Trophoblast cell (in vitro differentiated cells and primary cell): ENCODE results near the gene VPS13D.

ENCODE experiments used
- DNase-seq, 2 donors: peaks; one replicate each; pipeline ENCODE4 v3.0.0-alpha.2; 2016
- H2AFZ ChIP-seq: 2 replicates; pipeline ENCODE4 v1.6.1; 2013; ENCODE audit warnings: low read length, moderate library complexity, mild to moderate bottlenecking; ENCODE audit not compliant: insufficient read depth, poor library complexity
- H2AK5ac ChIP-seq: 2 replicates; pipeline ENCODE4 v1.6.1; 2013; ENCODE audit warnings: mild to moderate bottlenecking, low read length
- H2BK120ac ChIP-seq: 2 replicates; pipeline ENCODE4 v1.6.1; 2013; ENCODE audit warnings: low read length, mild to moderate bottlenecking, moderate library complexity; ENCODE audit not compliant: insufficient read depth, poor library complexity
- H2BK12ac ChIP-seq: 2 replicates; pipeline ENCODE4 v1.6.1; 2013; ENCODE audit warnings: mild to moderate bottlenecking, low read length, moderate library complexity
- H2BK5ac ChIP-seq: 2 replicates; pipeline ENCODE4 v1.6.1; 2013; ENCODE audit warnings: low read length, low read depth, moderate library complexity, mild to moderate bottlenecking; ENCODE audit not compliant: poor library complexity
- H3K14ac ChIP-seq: 2 replicates; pipeline ENCODE4 v1.6.1; 2013; ENCODE audit warnings: mild to moderate bottlenecking, low read length
- H3K18ac ChIP-seq: 2 replicates; pipeline ENCODE4 v1.6.1; 2013; ENCODE audit warnings: mild to moderate bottlenecking, low read length
- H3K23ac ChIP-seq: 2 replicates; pipeline ENCODE4 v1.6.1; 2013; ENCODE audit warnings: low read length
- H3K27ac ChIP-seq: 2 replicates; pipeline ENCODE4 v1.5.1; 2013; ENCODE audit warnings: low read depth, mild to moderate bottlenecking, inconsistent platforms, low read length, moderate library complexity
- H3K27me3 ChIP-seq: 2 replicates; pipeline ENCODE4 v1.6.1; 2013; ENCODE audit warnings: inconsistent platforms, mild to moderate bottlenecking, low read length, moderate library complexity; ENCODE audit not compliant: insufficient read depth
- H3K36me3 ChIP-seq, 2 experiments: 1 replicate in 1 of 2; 2 replicates in 1 of 2; pipeline ENCODE4 v1.6.1; 2013; ENCODE audit warnings: low read length in 2 of 2, mild to moderate bottlenecking in 2 of 2, moderate library complexity in 1 of 2; ENCODE audit not compliant: insufficient read depth in 2 of 2, control insufficient read depth in 1 of 2
- H3K4ac ChIP-seq: 2 replicates; pipeline ENCODE4 v1.6.1; 2013; ENCODE audit warnings: low read depth, mild to moderate bottlenecking, low read length, moderate library complexity
- H3K4me1 ChIP-seq, 2 experiments: 1 replicate in 1 of 2; 2 replicates in 1 of 2; pipeline ENCODE4 v1.6.1; 2013; ENCODE audit warnings: low read length in 2 of 2, mild to moderate bottlenecking in 2 of 2, moderate library complexity in 1 of 2; ENCODE audit not compliant: insufficient read depth in 2 of 2, control insufficient read depth in 1 of 2
- H3K4me2 ChIP-seq: 2 replicates; pipeline ENCODE4 v1.6.1; 2013; ENCODE audit warnings: inconsistent platforms, mild to moderate bottlenecking, low read length, moderate library complexity
- H3K4me3 ChIP-seq: 2 replicates; pipeline ENCODE4 v1.5.1; 2013; ENCODE audit warnings: mild to moderate bottlenecking, low read depth, low read length, inconsistent platforms
- H3K79me1 ChIP-seq: one replicate; pipeline ENCODE4 v1.6.1; 2013; ENCODE audit warnings: low read length
- H3K79me2 ChIP-seq: 2 replicates; pipeline ENCODE4 v1.6.1; 2013; ENCODE audit warnings: low read length, mild to moderate bottlenecking; ENCODE audit not compliant: control insufficient read depth, insufficient read depth, poor library complexity
- H3K9ac ChIP-seq: 2 replicates; pipeline ENCODE4 v1.6.1; 2013; ENCODE audit warnings: mild to moderate bottlenecking, low read length
- H3K9me3 ChIP-seq: 2 replicates; pipeline ENCODE4 v1.6.1; 2013; ENCODE audit warnings: low read depth, mild to moderate bottlenecking, control low read depth, inconsistent platforms, low read length; ENCODE audit not compliant: insufficient read depth
- H4K12ac ChIP-seq: 2 replicates; pipeline ENCODE4 v1.6.1; 2013; ENCODE audit warnings: low read depth, mild to moderate bottlenecking, low read length, moderate library complexity
- H4K8ac ChIP-seq: 2 replicates; pipeline ENCODE4 v1.6.1; 2013; ENCODE audit warnings: low read depth, mild to moderate bottlenecking, low read length, moderate library complexity
- H4K91ac ChIP-seq: one replicate; pipeline ENCODE4 v1.6.1; 2013; ENCODE audit warnings: low read depth, mild to moderate bottlenecking, low read length, moderate library complexity
- WGBS: extraction: QIAGEN DNeasy Blood & Tissue Kit; methylation state at CpG from one replicate; pipeline ENCODE4 v1.1.7; 2013; ENCODE audit warnings: missing lambda C conversion rate; ENCODE audit not compliant: insufficient read length, insufficient coverage; ENCODE audit errors: extremely low coverage; 5-methylcytosine and 5-hydroxymethylcytosine counted together

Gene VPS13D

DNA sequence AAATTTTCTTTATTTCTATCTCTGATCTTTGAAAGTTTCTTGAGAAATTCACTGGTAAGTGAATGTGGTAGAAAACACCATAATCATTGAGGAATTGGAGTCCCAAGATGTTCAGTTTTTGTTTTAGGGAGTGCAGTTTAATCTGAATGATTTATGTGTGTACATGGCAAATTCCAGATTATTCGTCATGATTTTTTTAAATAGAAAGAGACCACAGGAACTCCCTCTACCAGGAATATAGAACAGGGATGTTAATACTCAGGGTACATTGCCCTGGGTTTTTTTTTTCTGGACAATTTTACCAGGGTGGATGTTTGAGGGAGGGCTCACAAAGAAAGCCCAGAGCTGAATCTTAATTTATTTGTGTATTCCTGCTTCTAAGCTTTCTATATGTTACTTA is 109.0 kb downstream of the VPS13D start:
- no peak overlapping the region for H2AFZ ChIP-seq
- H3K4me1 ChIP-seq: no peaks in the 10 kb centered on the region
- no peak overlapping the region for H3K9ac ChIP-seq

GRCh38 chr1:12339396-12339795 is 109.6 kb downstream of the VPS13D start:
- no peak overlapping the region for H3K9ac ChIP-seq
- H2BK5ac ChIP-seq: no peak overlapping the region
- no peak overlapping the region for H3K4ac ChIP-seq
- no peak for DNase-seq
- H3K36me3 ChIP-seq: peaks cover 7 to 8% of the 10 kb centered on the region in 2 experiments
- H4K12ac ChIP-seq: no peak overlapping the region
- H2BK12ac ChIP-seq: no peak overlapping the region
- H3K14ac ChIP-seq: no peak overlapping the region
- H4K8ac ChIP-seq: no peak overlapping the region
- no peak overlapping the region for H2AK5ac ChIP-seq
- H3K23ac ChIP-seq: no peak overlapping the region
- H2BK120ac ChIP-seq: no peak overlapping the region
- no peaks in the 10 kb centered on the region for H3K79me2 ChIP-seq
- no CpG with 5 or more reads among the region's 3 CpGs for WGBS
- no peaks in the 10 kb centered on the region for H3K4me1 ChIP-seq
- no peak overlapping the region for H3K4me2 ChIP-seq
- no peaks in the 10 kb centered on the region for H3K9me3 ChIP-seq
- H3K4me3 ChIP-seq: no peak overlapping the region
- no peak overlapping the region for H4K91ac ChIP-seq
- H3K18ac ChIP-seq: no peak overlapping the region
- H3K27me3 ChIP-seq: no peaks in the 10 kb centered on the region
- no peak overlapping the region for H2AFZ ChIP-seq
- no peak overlapping the region for H3K27ac ChIP-seq
- H3K79me1 ChIP-seq: no peaks in the 10 kb centered on the region

More for the DNA sequence above, 109.0 kb downstream of the VPS13D start:
- Histone ChIP-seq H3K9me3 (no peaks in the 10 kb centered on the region), H3K36me3 (peaks cover 7 to 8% of the 10 kb centered on the region in 2 experiments), H4K91ac (no peak overlapping the region), H2BK5ac (no peak overlapping the region), H2BK120ac (no peak overlapping the region), H3K4ac (no peak overlapping the region), H3K14ac (no peak overlapping the region), H3K18ac (no peak overlapping the region), H4K8ac (no peak overlapping the region), H3K4me3 (no peak overlapping the region), H3K79me1 (no peaks in the 10 kb centered on the region), H2BK12ac (no peak overlapping the region), H4K12ac (no peak overlapping the region), H3K27ac (no peak overlapping the region), H3K23ac (no peak overlapping the region), H2AK5ac (no peak overlapping the region), H3K27me3 (no peaks in the 10 kb centered on the region), H3K4me2 (no peak overlapping the region), H3K79me2 (no peaks in the 10 kb centered on the region)
- no CpG with 5 or more reads among the region's 1 CpG for WGBS
- DNase-seq: no peak

DNA sequence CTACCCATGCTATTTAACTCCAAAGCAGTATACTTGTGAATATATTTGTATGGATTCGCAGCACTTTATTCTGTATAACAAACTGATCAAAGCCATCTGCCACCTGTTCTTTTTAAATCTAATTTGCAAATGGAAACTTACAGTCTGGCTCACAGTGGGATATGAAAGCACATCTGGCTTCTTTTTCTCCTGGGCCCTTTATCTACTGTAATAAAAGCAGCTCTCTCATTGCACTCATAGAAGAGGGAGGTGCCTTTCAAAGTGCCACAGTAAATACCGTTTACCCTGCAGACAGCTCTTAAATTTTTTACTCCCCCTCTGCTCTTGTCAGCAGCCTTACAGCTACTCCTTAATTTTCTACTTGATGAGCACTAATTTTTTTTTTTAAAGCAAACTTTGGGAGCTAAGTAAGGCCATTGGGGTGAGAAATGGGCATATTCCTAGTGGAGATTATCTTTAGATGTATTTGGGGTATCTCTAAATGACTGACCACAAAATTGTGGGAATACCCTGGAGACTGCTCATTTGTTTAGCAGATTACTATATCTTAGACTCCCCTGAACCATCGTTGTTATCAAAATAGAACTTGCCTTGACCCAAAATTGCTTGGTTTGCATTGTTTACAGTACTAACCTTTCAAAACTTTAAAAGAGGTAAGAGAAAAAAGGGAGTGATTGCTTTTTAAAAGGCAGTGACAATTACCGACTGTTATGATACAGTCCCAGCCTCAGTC is 110.1 kb downstream of the VPS13D start:
- H3K14ac ChIP-seq: no peak overlapping the region
- H3K27ac ChIP-seq: no peak overlapping the region
- H2BK5ac ChIP-seq: no peak overlapping the region
- no peak overlapping the region for H3K4me3 ChIP-seq
- no peak overlapping the region for H4K8ac ChIP-seq
- DNase-seq: no peak
- no peak overlapping the region for H2BK120ac ChIP-seq
- H3K27me3 ChIP-seq: no peaks in the 10 kb centered on the region
- H4K12ac ChIP-seq: no peak overlapping the region
- H4K91ac ChIP-seq: no peak overlapping the region
- no peak overlapping the region for H2AK5ac ChIP-seq
- no peaks in the 10 kb centered on the region for H3K79me1 ChIP-seq
- no peak overlapping the region for H2BK12ac ChIP-seq
- no peak overlapping the region for H2AFZ ChIP-seq
- no peak overlapping the region for H3K4me2 ChIP-seq
- H3K4ac ChIP-seq: no peak overlapping the region
- no CpG with 5 or more reads among the region's 4 CpGs for WGBS
- no peaks in the 10 kb centered on the region for H3K79me2 ChIP-seq
- no peaks in the 10 kb centered on the region for H3K9me3 ChIP-seq
- H3K36me3 ChIP-seq: peaks cover 6 to 9% of the 10 kb centered on the region in 2 experiments
- H3K4me1 ChIP-seq: no peaks in the 10 kb centered on the region
- no peak overlapping the region for H3K23ac ChIP-seq
- H3K9ac ChIP-seq: no peak overlapping the region
- no peak overlapping the region for H3K18ac ChIP-seq

DNA sequence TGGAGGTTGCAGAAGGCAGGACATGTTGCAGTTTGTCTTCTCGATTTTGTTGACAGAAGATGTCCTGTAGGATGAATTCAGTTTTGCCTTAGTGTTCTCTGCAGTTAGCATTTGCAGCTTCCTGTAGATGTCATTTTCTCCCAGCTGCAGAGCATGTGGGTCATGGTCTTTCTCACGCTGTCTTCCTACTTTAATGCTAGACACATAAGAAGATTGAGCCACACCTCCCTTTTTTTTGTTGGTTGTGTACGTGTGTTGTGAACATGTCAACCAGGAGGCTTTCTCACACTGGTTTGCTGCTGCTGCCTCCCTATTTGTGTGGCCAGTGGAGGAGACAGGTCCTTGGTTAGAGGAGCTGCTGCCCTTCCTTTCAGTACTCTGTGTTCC is 110.7 kb downstream of the VPS13D start:
- H4K91ac ChIP-seq: no peak overlapping the region
- H3K36me3 ChIP-seq: peaks cover 5 to 13% of the 10 kb centered on the region in 2 experiments
- no peak for DNase-seq
- no peak overlapping the region for H3K18ac ChIP-seq
- no peaks in the 10 kb centered on the region for H3K79me1 ChIP-seq
- no peaks in the 10 kb centered on the region for H3K79me2 ChIP-seq
- no peak overlapping the region for H4K12ac ChIP-seq
- H3K9ac ChIP-seq: no peak overlapping the region
- no peak overlapping the region for H2BK5ac ChIP-seq
- no peak overlapping the region for H3K14ac ChIP-seq
- no peak overlapping the region for H2AFZ ChIP-seq
- no peak overlapping the region for H2BK120ac ChIP-seq
- no peak overlapping the region for H3K4ac ChIP-seq
- no peaks in the 10 kb centered on the region for H3K27me3 ChIP-seq
- H3K4me1 ChIP-seq: no peaks in the 10 kb centered on the region
- no peak overlapping the region for H4K8ac ChIP-seq
- no CpG with 5 or more reads among the region's 3 CpGs for WGBS
- no peak overlapping the region for H3K27ac ChIP-seq
- no peak overlapping the region for H2BK12ac ChIP-seq
- H3K23ac ChIP-seq: no peak overlapping the region
- no peak overlapping the region for H3K4me2 ChIP-seq
- H3K9me3 ChIP-seq: no peaks in the 10 kb centered on the region
- no peak overlapping the region for H3K4me3 ChIP-seq
- no peak overlapping the region for H2AK5ac ChIP-seq
